Activated T-cell treated with anti-CD3 and anti-CD28 coated beads, Interleukin-2, amount 50 U/mL, for 72 hours (primary cell): ENCODE measurements around the gene TNFAIP3. TPM values are rescaled to one million over a fixed set of nuclear protein-coding genes. Genes with fewer than 3 reads are reported as not detected.

Experiments used
- ATAC-seq, 2 donors: fragments of 150-1000 bp; cut with Tn5 transposase; replicated peaks in 1 of 2; 2 replicates each; pipeline ENCODE4 v1.10.0; 2021; ENCODE audit warnings: moderate library complexity in 2 of 2, mild to moderate bottlenecking in 1 of 2
- DNase-seq, 2 donors: peaks; one replicate each; pipeline ENCODE4 v3.0.0; 2021 to 2022; ENCODE audit warnings: mixed read lengths in 1 of 2
- H3K27ac Mint-ChIP-seq: one replicate; pipeline ENCODE4 v1.8.0; 2022; ENCODE audit warnings: mild to moderate bottlenecking, moderate library complexity, mixed read lengths
- H3K27me3 Mint-ChIP-seq: one replicate; pipeline ENCODE4 v1.8.0; 2022; ENCODE audit warnings: low read depth, mixed read lengths
- H3K36me3 Mint-ChIP-seq, 2 donors: one replicate each; pipeline ENCODE4 v1.8.0; 2022; ENCODE audit warnings: mixed read lengths in 2 of 2, mild to moderate bottlenecking in 1 of 2; ENCODE audit not compliant: insufficient read depth in 2 of 2
- H3K4me1 Mint-ChIP-seq: one replicate; pipeline ENCODE4 v1.8.0; 2022; ENCODE audit warnings: low read depth, mixed read lengths
- H3K4me3 Mint-ChIP-seq, 2 donors: one replicate each; pipeline ENCODE4 v1.8.0; 2022; ENCODE audit warnings: mild to moderate bottlenecking in 2 of 2, mixed read lengths in 2 of 2, moderate library complexity in 2 of 2
- H3K9me3 Mint-ChIP-seq, 2 donors: one replicate each; pipeline ENCODE4 v1.8.0; 2022; ENCODE audit warnings: mixed read lengths in 2 of 2
- total RNA-seq, 2 donors: library from RNA; stranded (reverse); gene quantifications; one replicate each; pipeline ENCODE4 v1.2.3, GENCODE V29; 2022

TNFAIP3 gene
- total RNA-seq, 2 donors from 2014 or later, result 350 to 510 TPM

GRCh38 chr6:137847748-137848147 lies 19.3 kb upstream of the TNFAIP3 start:
- no peak for ATAC-seq
- Mint-ChIP-seq H3K4me3 (no peak overlapping the region), H3K27me3 (no peaks in the 10 kb centered on the region), H3K27ac (no peak overlapping the region), H3K36me3 (peaks cover 3 to 4% of the 10 kb centered on the region in 2 donors), H3K4me1 (peaks cover 34% of the 10 kb centered on the region), H3K9me3 (peaks cover 5 to 7% of the 10 kb centered on the region in 2 donors)
- no peak for DNase-seq

DNA sequence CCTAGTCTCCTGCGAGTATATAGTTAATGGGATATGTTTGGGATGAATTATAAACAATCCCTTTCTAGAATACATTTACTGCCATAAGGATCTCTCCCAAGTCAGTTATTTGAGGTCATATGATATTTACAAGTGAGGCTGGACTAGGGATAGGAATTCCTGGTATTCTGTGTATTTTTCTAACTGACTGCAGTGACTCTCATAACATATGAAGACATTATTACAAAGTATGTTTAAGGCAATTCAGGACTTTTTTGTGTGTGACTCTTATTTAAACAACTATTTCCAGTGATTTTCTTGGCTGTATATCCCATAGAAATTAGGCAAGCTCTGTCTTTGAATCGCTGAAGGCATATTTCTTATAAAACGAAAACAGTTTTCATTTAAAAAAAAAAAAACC lies 18.4 kb upstream of the TNFAIP3 start:
- Mint-ChIP-seq H3K36me3 (no peaks in the 10 kb centered on the region), H3K4me1 (peaks cover 34% of the 10 kb centered on the region), H3K9me3 (peaks cover 0 to under 1% of the 10 kb centered on the region in 2 donors), H3K27me3 (no peaks in the 10 kb centered on the region), H3K27ac (no peak overlapping the region), H3K4me3 (no peak overlapping the region)
- no peak for ATAC-seq
- no peak for DNase-seq

DNA sequence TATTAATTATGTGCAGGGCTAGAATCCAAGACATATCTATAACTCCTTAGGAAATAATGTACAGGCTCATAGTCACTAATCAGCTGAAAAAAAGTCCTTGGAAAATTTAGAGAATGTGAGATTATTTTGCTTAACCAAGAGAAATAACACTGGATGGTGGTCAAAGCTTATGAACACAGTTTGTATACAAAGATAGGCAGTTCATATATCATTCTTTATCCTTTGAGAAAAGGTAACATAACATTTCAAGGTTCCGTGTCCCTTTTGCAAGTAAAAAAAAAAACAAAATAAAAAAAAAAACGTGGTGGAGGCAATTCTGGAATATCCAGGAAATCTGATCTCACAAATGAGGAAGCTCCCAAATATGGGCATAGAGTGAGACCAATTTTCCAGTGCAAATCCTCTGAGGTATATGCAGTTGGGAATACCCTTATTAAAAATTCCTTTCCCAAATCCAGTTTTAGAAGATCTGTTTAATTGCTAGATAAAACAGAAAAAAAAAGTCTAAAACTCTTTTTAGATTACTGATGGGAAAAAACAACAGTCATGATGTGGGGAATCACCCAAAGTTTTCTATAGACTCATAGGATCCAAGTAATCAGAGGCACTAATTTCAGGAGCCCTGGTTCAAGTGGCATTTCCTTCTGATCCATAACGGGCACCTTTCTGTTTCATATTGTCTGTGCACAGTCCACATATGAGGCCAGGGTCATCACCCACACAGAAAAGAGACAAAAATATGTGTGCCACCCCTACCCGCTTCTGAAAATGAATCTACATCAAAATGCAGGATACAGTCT lies 17.7 kb upstream of the TNFAIP3 start:
- peak; percentile 68 to 70 for DNase-seq
- Mint-ChIP-seq H3K4me3 (peak overlapping the region in 1 of 2 donors; percentile 71), H3K4me1 (peaks cover 34% of the 10 kb centered on the region), H3K36me3 (no peaks in the 10 kb centered on the region), H3K9me3 (no peaks in the 10 kb centered on the region), H3K27me3 (no peaks in the 10 kb centered on the region), H3K27ac (peak overlapping the region; percentile 31)
- ATAC-seq, result peak; percentile 96

- no peaks in the 10 kb centered on the region for H3K36me3 Mint-ChIP-seq
These were observed 16.9 kb upstream of the TNFAIP3 start for GRCh38 chr6:137849981-137850714.

GRCh38 chr6:137850816-137851602 lies 16.1 kb upstream of the TNFAIP3 start:
- ATAC-seq (no peak), DNase-seq (peak; percentile 38 to 39)
- Mint-ChIP-seq H3K27ac (peak overlapping the region; percentile 90), H3K36me3 (peaks cover 2 to 3% of the 10 kb centered on the region in 2 donors), H3K4me3 (peak overlapping the region; percentile 13 to 71), H3K9me3 (peaks cover 3 to 4% of the 10 kb centered on the region in 2 donors), H3K4me1 (peaks cover 34% of the 10 kb centered on the region), H3K27me3 (no peaks in the 10 kb centered on the region)

More at GRCh38 chr6:137849981-137850714, 16.9 kb upstream of the TNFAIP3 start:
- peaks cover 34% of the 10 kb centered on the region for H3K4me1 Mint-ChIP-seq
- peak overlapping the region; percentile 13 to 71 for H3K4me3 Mint-ChIP-seq
- no peaks in the 10 kb centered on the region for H3K9me3 Mint-ChIP-seq
- DNase-seq (no peak), ATAC-seq (no peak)
- no peaks in the 10 kb centered on the region for H3K27me3 Mint-ChIP-seq
- peak overlapping the region; percentile 90 for H3K27ac Mint-ChIP-seq

DNA sequence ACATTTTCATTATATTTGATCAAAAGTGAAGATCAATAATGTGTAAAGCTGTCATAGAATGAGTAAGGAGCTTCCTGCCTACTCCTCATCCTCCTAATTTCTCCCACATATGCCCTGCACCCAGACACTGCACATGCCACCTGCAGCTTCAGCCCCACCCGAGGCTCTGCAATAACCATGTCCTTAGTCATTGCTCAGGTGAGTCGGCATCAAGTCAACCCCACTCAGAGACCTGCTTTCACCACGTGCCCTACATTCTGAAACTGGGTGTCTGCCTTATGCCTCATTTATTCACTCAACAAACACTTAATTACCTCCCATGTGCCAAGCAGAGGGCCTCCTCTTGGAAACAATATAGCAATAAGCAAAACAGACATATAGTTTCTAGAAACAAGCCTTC lies 15.4 kb upstream of the TNFAIP3 start:
- H3K4me1 Mint-ChIP-seq, result peaks cover 34% of the 10 kb centered on the region
- no peaks in the 10 kb centered on the region for H3K27me3 Mint-ChIP-seq
- ATAC-seq (peak; percentile 40 to 53), DNase-seq (peak; percentile 37 to 55)
- peaks cover 2 to 7% of the 10 kb centered on the region in 2 donors for H3K36me3 Mint-ChIP-seq
- no peak overlapping the region for H3K4me3 Mint-ChIP-seq
- no peak overlapping the region for H3K27ac Mint-ChIP-seq
- peaks cover 4 to 6% of the 10 kb centered on the region in 2 donors for H3K9me3 Mint-ChIP-seq

DNA sequence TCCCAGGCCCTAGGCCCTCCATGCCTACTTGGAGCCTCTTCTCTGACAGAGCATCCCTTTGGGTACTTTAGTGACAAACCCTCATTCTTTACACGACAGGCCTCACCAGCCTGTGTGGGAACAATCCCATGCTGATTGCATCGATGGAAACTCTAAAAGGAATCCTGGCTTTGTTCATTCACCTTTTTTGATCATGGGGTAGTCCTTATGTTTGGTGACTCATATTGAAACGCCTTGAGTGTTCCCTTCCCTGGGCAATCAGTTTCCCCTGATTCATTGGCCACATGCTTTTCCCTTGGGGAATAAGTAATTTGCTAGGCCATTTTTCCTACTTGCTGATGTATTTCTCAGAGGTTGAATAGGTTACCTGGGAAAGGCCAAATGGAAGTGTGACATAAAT lies 14.7 kb upstream of the TNFAIP3 start:
- Mint-ChIP-seq H3K27me3 (no peaks in the 10 kb centered on the region), H3K4me3 (no peak overlapping the region), H3K4me1 (peaks cover 34% of the 10 kb centered on the region), H3K27ac (no peak overlapping the region), H3K36me3 (peaks cover 2 to 8% of the 10 kb centered on the region in 2 donors), H3K9me3 (peaks cover 4 to 6% of the 10 kb centered on the region in 2 donors)
- ATAC-seq (no peak), DNase-seq (no peak)

- Mint-ChIP-seq H3K36me3 (peaks cover 4 to 12% of the 10 kb centered on the region in 2 donors), H3K4me3 (no peak overlapping the region), H3K4me1 (peaks cover 34% of the 10 kb centered on the region), H3K27ac (no peak overlapping the region), H3K27me3 (no peaks in the 10 kb centered on the region), H3K9me3 (peaks cover 4 to 6% of the 10 kb centered on the region in 2 donors)
- ATAC-seq (no peak), DNase-seq (no peak)
These were observed 14.2 kb upstream of the TNFAIP3 start for GRCh38 chr6:137852811-137853210.

DNA sequence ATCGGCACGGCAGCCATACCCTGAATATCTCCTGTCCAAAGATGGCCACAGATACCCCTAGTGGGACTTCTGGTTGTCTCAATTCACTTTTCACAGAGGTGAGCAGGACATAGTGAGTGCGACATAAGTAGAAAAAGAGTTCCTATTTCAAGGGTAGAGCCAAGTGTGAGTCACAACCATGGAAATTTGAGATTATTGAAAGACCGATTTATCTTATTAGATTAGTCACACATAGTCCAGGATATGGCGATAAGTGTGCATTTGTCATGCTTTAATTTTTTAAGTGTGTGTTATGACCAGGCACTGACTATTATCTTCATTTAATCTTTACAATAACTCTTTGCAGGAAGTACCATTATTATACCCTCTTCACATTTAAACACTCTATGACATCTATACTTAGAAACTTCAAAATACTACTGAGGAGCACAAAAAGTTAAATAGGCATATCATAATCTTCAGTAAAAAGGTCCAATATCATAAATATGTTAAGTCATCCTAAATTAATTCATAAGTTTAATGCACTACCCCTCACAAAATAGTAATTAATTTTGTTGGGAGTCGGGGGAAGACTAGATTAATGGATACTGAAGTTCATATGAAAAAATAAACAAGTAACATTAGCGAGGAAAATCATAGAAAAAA lies 13.4 kb upstream of the TNFAIP3 start:
- H3K4me3 Mint-ChIP-seq, result no peak overlapping the region
- H3K27ac Mint-ChIP-seq, result no peak overlapping the region
- peaks cover 34% of the 10 kb centered on the region for H3K4me1 Mint-ChIP-seq
- ATAC-seq, result no peak
- H3K36me3 Mint-ChIP-seq, result peaks cover 4 to 13% of the 10 kb centered on the region in 2 donors
- peaks cover 4 to 6% of the 10 kb centered on the region in 2 donors for H3K9me3 Mint-ChIP-seq
- no peaks in the 10 kb centered on the region for H3K27me3 Mint-ChIP-seq
- no peak for DNase-seq

- H3K4me1 Mint-ChIP-seq, result peaks cover 23% of the 10 kb centered on the region
- no peak overlapping the region for H3K27ac Mint-ChIP-seq
- peaks cover 4 to 13% of the 10 kb centered on the region in 2 donors for H3K36me3 Mint-ChIP-seq
- no peak for DNase-seq
- H3K9me3 Mint-ChIP-seq, result peaks cover 4 to 6% of the 10 kb centered on the region in 2 donors
- ATAC-seq, result no peak
- no peaks in the 10 kb centered on the region for H3K27me3 Mint-ChIP-seq
- H3K4me3 Mint-ChIP-seq, result no peak overlapping the region
These were observed 10.7 kb upstream of the TNFAIP3 start for GRCh38 chr6:137856138-137856898.

DNA sequence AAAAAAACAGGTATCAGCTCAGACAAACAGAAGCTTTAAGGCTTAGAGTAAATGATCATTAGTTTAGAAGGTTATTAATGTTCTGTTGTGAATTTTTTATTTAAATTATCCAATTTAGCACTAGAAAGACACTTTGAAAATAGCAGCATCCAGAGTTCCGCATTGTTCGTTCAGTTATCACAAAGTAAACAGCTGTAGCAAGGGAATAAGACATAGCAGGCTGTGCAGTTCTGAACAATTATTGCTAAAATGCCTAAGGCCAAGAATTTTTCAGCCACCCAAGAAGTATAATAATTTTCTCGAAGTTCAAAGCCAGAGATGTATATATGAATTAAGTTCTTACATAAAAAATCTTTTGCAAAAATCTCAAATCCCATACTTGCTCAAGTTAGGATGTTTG lies 8.0 kb upstream of the TNFAIP3 start:
- peaks cover 26% of the 10 kb centered on the region for H3K4me1 Mint-ChIP-seq
- H3K9me3 Mint-ChIP-seq, result peaks cover 4 to 6% of the 10 kb centered on the region in 2 donors
- H3K27ac Mint-ChIP-seq, result no peak overlapping the region
- no peaks in the 10 kb centered on the region for H3K27me3 Mint-ChIP-seq
- ATAC-seq, result no peak
- H3K4me3 Mint-ChIP-seq, result no peak overlapping the region
- H3K36me3 Mint-ChIP-seq, result peaks cover 4 to 16% of the 10 kb centered on the region in 2 donors
- DNase-seq, result no peak
